Activated naive CD4-positive, alpha-beta T cell treated with anti-CD3 and anti-CD28 coated beads, Interleukin-2, amount 10 ng/mL, durations not matched to agents 7 days and 5 days (primary cell): ENCODE results near the gene SEC14L3.

Source experiments
- CTCF ChIA-PET: fragments of 350-600 bp; sonication (Branson Sonifier 250); formaldehyde crosslinking; loops from one replicate; lab custom pipeline; 2021; ENCODE audit warnings: antibody characterized with exemption; lab: Charles Lee
- DNase-seq: peaks from one replicate; pipeline ENCODE4 v3.0.0-alpha.2; 2020
- H3K27ac Mint-ChIP-seq: one replicate; pipeline ENCODE4 v1.8.0; 2021; ENCODE audit warnings: mild to moderate bottlenecking, moderate library complexity, mixed read lengths
- H3K27me3 Mint-ChIP-seq: one replicate; pipeline ENCODE4 v1.8.0; 2021; ENCODE audit warnings: mild to moderate bottlenecking, mixed read lengths
- H3K36me3 Mint-ChIP-seq: one replicate; pipeline ENCODE4 v1.8.0; 2021; ENCODE audit warnings: mixed read lengths
- H3K4me1 Mint-ChIP-seq: one replicate; pipeline ENCODE4 v1.8.0; 2021; ENCODE audit warnings: mixed read lengths
- H3K4me3 Mint-ChIP-seq: one replicate; pipeline ENCODE4 v1.8.0; 2021; ENCODE audit warnings: mild to moderate bottlenecking, moderate library complexity, mixed read lengths
- H3K9me3 Mint-ChIP-seq: one replicate; pipeline ENCODE4 v1.8.0; 2021; ENCODE audit warnings: mixed read lengths

SEC14L3 gene

GRCh38 chr22:30471616-30472318, at the start of gene SEC14L3:
SEC14L3 (minus strand) TSS chr22:30472017; CDS start chr22:30471958, 59 bp downstream.
- Mint-ChIP-seq H3K36me3 (no peaks in the 10 kb centered on the region), H3K27me3 (peaks cover 57% of the 10 kb centered on the region), H3K4me1 (peaks cover 9% of the 10 kb centered on the region), H3K4me3 (no peak within 1 kb of the TSS), H3K27ac (no peak within 1 kb of the TSS), H3K9me3 (no peaks in the 10 kb centered on the region)
- CTCF ChIA-PET, result no interaction called here
- no peak for DNase-seq

GRCh38 chr22:30519842-30520425, 48.1 kb upstream of the SEC14L3 start:
- DNase-seq, result no peak
- CTCF ChIA-PET, result interaction anchor here (0.7 kb wide), 1 partner anchor 12 kb away, joined by 3 read pairs; no protein-coding TSS in a partner anchor
- Mint-ChIP-seq H3K27ac (no peak overlapping the region), H3K27me3 (peaks cover 39% of the 10 kb centered on the region), H3K9me3 (no peaks in the 10 kb centered on the region), H3K4me1 (no peaks in the 10 kb centered on the region), H3K36me3 (no peaks in the 10 kb centered on the region), H3K4me3 (no peak overlapping the region)

DNA sequence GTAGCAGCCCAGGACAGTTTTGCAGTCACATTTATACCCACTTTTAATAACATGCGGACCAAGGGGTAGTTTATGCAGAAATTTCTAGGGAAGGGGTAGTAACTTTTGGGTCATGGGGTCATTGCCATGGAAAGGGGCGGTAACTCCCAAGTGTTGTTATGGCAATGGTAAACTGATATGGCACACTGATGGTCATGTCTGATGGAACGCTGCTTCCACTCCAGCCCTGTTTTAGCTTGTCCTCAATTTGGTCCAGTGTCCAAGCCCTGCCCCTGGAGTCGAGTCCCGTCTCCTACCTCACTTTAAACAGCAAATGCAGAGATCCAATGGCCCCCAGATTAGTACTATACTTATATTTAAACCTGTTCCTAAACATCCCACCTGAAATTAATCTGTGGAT, 44.9 kb upstream of the SEC14L3 start:
- H3K4me3 Mint-ChIP-seq, result no peak overlapping the region
- peaks cover 22% of the 10 kb centered on the region for H3K27me3 Mint-ChIP-seq
- CTCF ChIA-PET, result no interaction called here
- H3K4me1 Mint-ChIP-seq, result no peaks in the 10 kb centered on the region
- H3K9me3 Mint-ChIP-seq, result no peaks in the 10 kb centered on the region
- H3K36me3 Mint-ChIP-seq, result no peaks in the 10 kb centered on the region
- H3K27ac Mint-ChIP-seq, result no peak overlapping the region
- DNase-seq, result no peak

DNA sequence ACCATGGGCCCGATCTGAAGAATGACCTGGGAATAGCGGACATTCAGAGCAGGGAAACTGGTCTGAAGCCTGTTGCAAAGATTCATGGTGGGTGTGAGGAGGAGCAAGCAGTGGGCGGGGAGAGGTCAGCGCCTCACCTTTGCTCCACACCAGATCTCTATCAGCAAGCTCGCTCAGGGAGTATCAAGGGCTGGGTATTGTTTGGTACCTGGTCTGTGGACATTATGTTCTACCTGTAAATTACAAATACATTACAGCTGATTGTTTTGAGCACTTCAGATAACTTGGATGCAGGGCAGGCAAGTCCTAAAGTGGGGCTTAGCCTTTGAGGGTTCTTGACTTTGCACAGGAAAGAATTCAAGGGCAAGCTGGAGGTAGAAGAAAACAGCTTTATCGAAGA, 44.5 kb upstream of the SEC14L3 start:
- Mint-ChIP-seq H3K4me3 (no peak overlapping the region), H3K36me3 (no peaks in the 10 kb centered on the region), H3K27me3 (peaks cover 18% of the 10 kb centered on the region), H3K27ac (no peak overlapping the region), H3K9me3 (no peaks in the 10 kb centered on the region), H3K4me1 (no peaks in the 10 kb centered on the region)
- no peak for DNase-seq
- CTCF ChIA-PET, result no interaction called here

- Mint-ChIP-seq H3K27me3 (peaks cover 12% of the 10 kb centered on the region), H3K4me3 (no peak overlapping the region), H3K4me1 (no peaks in the 10 kb centered on the region), H3K27ac (no peak overlapping the region), H3K36me3 (no peaks in the 10 kb centered on the region), H3K9me3 (no peaks in the 10 kb centered on the region)
- DNase-seq, result no peak
- CTCF ChIA-PET, result no interaction called here
Observed at GRCh38 chr22:30514252-30514651, 42.4 kb upstream of the SEC14L3 start.

- CTCF ChIA-PET, result no interaction called here
- Mint-ChIP-seq H3K9me3 (no peaks in the 10 kb centered on the region), H3K27me3 (peaks cover 11% of the 10 kb centered on the region), H3K27ac (no peak overlapping the region), H3K4me3 (no peak overlapping the region), H3K36me3 (no peaks in the 10 kb centered on the region), H3K4me1 (no peaks in the 10 kb centered on the region)
- DNase-seq, result no peak
Observed at GRCh38 chr22:30513462-30513861, 41.6 kb upstream of the SEC14L3 start.

- H3K27me3 Mint-ChIP-seq, result peaks cover 9% of the 10 kb centered on the region
- H3K36me3 Mint-ChIP-seq, result no peaks in the 10 kb centered on the region
- H3K27ac Mint-ChIP-seq, result no peak overlapping the region
- DNase-seq, result no peak
- no peak overlapping the region for H3K4me3 Mint-ChIP-seq
- no peaks in the 10 kb centered on the region for H3K9me3 Mint-ChIP-seq
- CTCF ChIA-PET, result no interaction called here
- no peaks in the 10 kb centered on the region for H3K4me1 Mint-ChIP-seq
Observed at GRCh38 chr22:30511911-30512310, 40.1 kb upstream of the SEC14L3 start.

GRCh38 chr22:30511109-30511508, 39.3 kb upstream of the SEC14L3 start:
- no peak overlapping the region for H3K4me3 Mint-ChIP-seq
- H3K4me1 Mint-ChIP-seq, result no peaks in the 10 kb centered on the region

GRCh38 chr22:30508216-30508615, 36.4 kb upstream of the SEC14L3 start:
- Mint-ChIP-seq H3K4me3 (no peak overlapping the region), H3K36me3 (no peaks in the 10 kb centered on the region), H3K4me1 (no peaks in the 10 kb centered on the region), H3K9me3 (no peaks in the 10 kb centered on the region), H3K27me3 (peaks cover 44% of the 10 kb centered on the region), H3K27ac (no peak overlapping the region)
- CTCF ChIA-PET, result interaction anchor here (0.6 kb wide), 2 partner anchors 12 to 723 kb away, joined by 3 to 4 read pairs; no protein-coding TSS in a partner anchor
- no peak for DNase-seq

More at GRCh38 chr22:30511109-30511508, 39.3 kb upstream of the SEC14L3 start:
- no peak for DNase-seq
- Mint-ChIP-seq H3K27me3 (peaks cover 17% of the 10 kb centered on the region), H3K9me3 (no peaks in the 10 kb centered on the region), H3K36me3 (no peaks in the 10 kb centered on the region), H3K27ac (no peak overlapping the region)
- CTCF ChIA-PET, result no interaction called here

DNA sequence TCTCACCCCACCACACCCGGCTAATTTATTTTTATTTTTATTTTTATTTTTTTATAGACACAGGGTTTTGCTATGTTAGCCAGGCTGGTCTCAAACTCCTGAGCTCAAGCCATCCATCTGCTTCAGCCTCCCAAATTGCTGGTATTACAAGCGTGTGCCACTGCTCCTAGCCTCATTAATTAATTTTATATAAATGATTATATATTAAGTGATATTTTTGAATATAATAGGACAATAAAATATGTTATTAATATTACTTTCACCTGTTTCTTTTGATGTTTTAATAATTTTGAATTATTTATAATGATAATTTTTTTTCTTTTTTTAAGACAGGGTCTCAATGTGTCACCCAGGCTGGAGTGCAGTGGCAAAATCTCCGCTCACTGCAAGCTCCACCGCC, 35.9 kb upstream of the SEC14L3 start:
- CTCF ChIA-PET, result interaction anchor here (0.6 kb wide), 1 partner anchor 349 kb away, joined by 3 read pairs; no protein-coding TSS in a partner anchor
- Mint-ChIP-seq H3K27me3 (peaks cover 49% of the 10 kb centered on the region), H3K27ac (no peak overlapping the region), H3K4me3 (no peak overlapping the region), H3K4me1 (no peaks in the 10 kb centered on the region), H3K9me3 (no peaks in the 10 kb centered on the region), H3K36me3 (no peaks in the 10 kb centered on the region)
- no peak for DNase-seq

DNA sequence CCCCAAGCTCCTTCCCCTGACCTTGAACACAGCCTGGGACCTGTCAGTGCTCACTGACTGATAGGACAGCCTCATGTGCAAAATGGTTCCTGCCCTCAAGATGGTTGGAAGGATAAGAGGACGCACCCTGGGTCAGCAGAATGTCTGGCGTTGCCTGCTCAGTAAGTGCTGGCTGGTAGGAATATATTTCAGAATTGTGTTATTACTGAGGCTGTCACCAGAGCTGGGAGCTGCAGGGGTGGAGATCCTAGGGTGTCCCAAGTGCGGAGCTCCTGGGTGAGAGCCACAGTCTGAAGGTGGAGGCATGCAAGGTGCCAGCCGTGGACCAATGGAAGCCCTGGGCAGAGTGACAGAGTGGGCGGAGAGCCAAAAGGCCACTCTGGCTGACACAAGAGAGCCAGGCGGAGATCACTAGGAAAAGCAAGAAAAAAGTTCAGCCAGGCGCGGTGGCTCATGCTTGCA, 34.7 kb upstream of the SEC14L3 start:
- CTCF ChIA-PET, result no interaction called here
- no peaks in the 10 kb centered on the region for H3K9me3 Mint-ChIP-seq
- no peaks in the 10 kb centered on the region for H3K36me3 Mint-ChIP-seq
- no peak overlapping the region for H3K27ac Mint-ChIP-seq
- H3K27me3 Mint-ChIP-seq, result peaks cover 57% of the 10 kb centered on the region
- no peaks in the 10 kb centered on the region for H3K4me1 Mint-ChIP-seq
- no peak for DNase-seq
- H3K4me3 Mint-ChIP-seq, result no peak overlapping the region

- Mint-ChIP-seq H3K36me3 (no peaks in the 10 kb centered on the region), H3K9me3 (no peaks in the 10 kb centered on the region), H3K27ac (no peak overlapping the region), H3K4me3 (no peak overlapping the region), H3K27me3 (peaks cover 54% of the 10 kb centered on the region), H3K4me1 (no peaks in the 10 kb centered on the region)
- CTCF ChIA-PET, result no interaction called here
- no peak for DNase-seq
Observed at GRCh38 chr22:30503551-30503950, 31.7 kb upstream of the SEC14L3 start.

DNA sequence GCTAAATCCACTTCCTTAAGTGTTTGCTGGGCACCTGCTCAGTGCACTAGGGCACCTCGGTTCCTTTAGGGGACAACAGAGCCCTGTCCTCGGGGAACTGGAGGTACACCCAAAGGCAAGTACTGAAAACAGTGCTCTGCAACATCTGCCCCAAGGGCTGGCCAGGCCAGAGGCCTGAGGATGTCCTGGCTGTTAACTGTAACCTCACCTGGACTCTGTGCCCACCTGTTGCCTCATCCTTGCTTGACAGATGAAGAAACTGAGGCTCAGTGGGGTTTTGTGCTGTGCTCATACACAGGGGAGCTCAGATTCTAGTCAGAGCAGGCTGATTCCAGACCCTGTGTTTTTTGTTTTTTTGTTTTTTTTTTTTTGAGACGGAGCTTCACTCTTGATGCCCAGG, 31.1 kb upstream of the SEC14L3 start:
- H3K9me3 Mint-ChIP-seq, result no peaks in the 10 kb centered on the region
- DNase-seq, result no peak
- H3K4me1 Mint-ChIP-seq, result no peaks in the 10 kb centered on the region
- H3K4me3 Mint-ChIP-seq, result no peak overlapping the region
- H3K36me3 Mint-ChIP-seq, result no peaks in the 10 kb centered on the region
- no peak overlapping the region for H3K27ac Mint-ChIP-seq
- peaks cover 52% of the 10 kb centered on the region for H3K27me3 Mint-ChIP-seq
- CTCF ChIA-PET, result no interaction called here

DNA sequence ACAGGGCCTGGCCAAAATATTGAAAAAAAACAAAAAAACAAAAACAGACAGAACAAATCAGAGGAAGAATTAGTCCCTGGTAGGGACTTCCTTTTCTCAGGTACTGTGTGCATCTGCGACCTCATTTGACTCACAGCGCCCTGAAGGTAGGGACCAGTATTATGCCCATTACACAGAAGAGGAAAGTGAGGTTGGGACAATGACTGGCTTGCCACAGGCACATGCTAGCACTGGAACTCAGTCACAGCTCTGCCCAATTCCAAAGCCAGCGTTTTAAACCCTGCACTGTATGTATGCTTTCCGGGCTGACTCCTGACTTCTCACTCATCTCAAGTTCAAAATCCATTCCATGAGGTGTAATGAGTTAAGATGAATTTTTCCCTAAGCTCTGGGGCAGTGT, 30.3 kb upstream of the SEC14L3 start:
- DNase-seq, result no peak
- Mint-ChIP-seq H3K36me3 (no peaks in the 10 kb centered on the region), H3K27ac (no peak overlapping the region), H3K27me3 (peaks cover 50% of the 10 kb centered on the region), H3K4me1 (no peaks in the 10 kb centered on the region), H3K9me3 (no peaks in the 10 kb centered on the region), H3K4me3 (no peak overlapping the region)
- CTCF ChIA-PET, result no interaction called here

DNA sequence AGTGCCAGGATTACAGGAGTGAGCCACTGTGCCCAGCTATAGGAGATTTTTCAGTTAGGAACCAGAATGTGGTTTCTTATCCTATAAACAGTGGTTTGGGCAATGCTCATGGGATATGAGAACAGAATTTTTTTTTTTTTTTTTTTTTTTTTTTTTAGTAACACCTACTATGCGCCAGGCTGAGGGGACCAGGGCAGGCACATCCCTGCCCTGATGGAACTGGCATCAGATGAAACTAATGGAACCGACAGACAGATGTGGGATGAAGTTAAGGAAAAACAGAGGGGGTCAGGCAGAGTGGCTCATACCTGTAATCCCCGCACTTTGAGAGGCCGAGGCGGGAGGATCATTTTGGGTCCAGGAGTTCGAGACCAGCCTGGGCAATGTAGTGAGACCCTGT, 28.8 kb upstream of the SEC14L3 start:
- H3K4me3 Mint-ChIP-seq, result no peak overlapping the region
- no peak overlapping the region for H3K27ac Mint-ChIP-seq
- H3K4me1 Mint-ChIP-seq, result no peaks in the 10 kb centered on the region
- DNase-seq, result no peak
- H3K27me3 Mint-ChIP-seq, result peaks cover 38% of the 10 kb centered on the region
- CTCF ChIA-PET, result no interaction called here
- H3K36me3 Mint-ChIP-seq, result no peaks in the 10 kb centered on the region
- no peaks in the 10 kb centered on the region for H3K9me3 Mint-ChIP-seq
